ENCODE data around the gene DNAJC27.
A peak's percentile ranks its signal among the peaks of the same experiment; 100 is the strongest.

Gene DNAJC27

GRCh38 chr2:24970483-24971285, 1.1 kb downstream of the DNAJC27 start:
- H3K4me3 ChIP-seq (ENCODE audit: low read length), result peak overlapping the region; percentile 79
- TF ChIP-seq CTCF (IDR thresholded peaks at IDR 0.05; ENCODE audit: insufficient read depth, low read depth, low read length, missing control alignments), result no peak
- peak; percentile 27 for DNase-seq (ENCODE audit: low read depth)

GRCh38 chr2:24969784-24970183, 2.0 kb downstream of the DNAJC27 start:
- no peak overlapping the region for H3K4me3 ChIP-seq (ENCODE audit: low read length)
- DNase-seq (ENCODE audit: low read depth), result no peak
- no peak for TF ChIP-seq CTCF (IDR thresholded peaks at IDR 0.05; ENCODE audit: insufficient read depth, low read depth, low read length, missing control alignments)

- no peak for TF ChIP-seq CTCF (IDR thresholded peaks at IDR 0.05; ENCODE audit: insufficient read depth, low read depth, low read length, missing control alignments)
These were observed 9.9 kb downstream of the DNAJC27 start for GRCh38 chr2:24961903-24962302.

GRCh38 chr2:24959761-24960160, 12.0 kb downstream of the DNAJC27 start:
- no peak for DNase-seq (ENCODE audit: low read depth)
- no peak for TF ChIP-seq CTCF (IDR thresholded peaks at IDR 0.05; ENCODE audit: insufficient read depth, low read depth, low read length, missing control alignments)
- H3K4me3 ChIP-seq (ENCODE audit: low read length), result no peak overlapping the region

More at GRCh38 chr2:24961903-24962302, 9.9 kb downstream of the DNAJC27 start:
- DNase-seq (ENCODE audit: low read depth), result no peak
- H3K4me3 ChIP-seq (ENCODE audit: low read length), result no peak overlapping the region

- DNase-seq (ENCODE audit: low read depth), result no peak
- no peak overlapping the region for H3K4me3 ChIP-seq (ENCODE audit: low read length)
- no peak for TF ChIP-seq CTCF (IDR thresholded peaks at IDR 0.05; ENCODE audit: insufficient read depth, low read depth, low read length, missing control alignments)
These were observed 13.3 kb downstream of the DNAJC27 start for GRCh38 chr2:24958411-24958935.

GRCh38 chr2:24957976-24958375, 13.8 kb downstream of the DNAJC27 start:
- no peak overlapping the region for H3K4me3 ChIP-seq (ENCODE audit: low read length)
- no peak for DNase-seq (ENCODE audit: low read depth)
- TF ChIP-seq CTCF (IDR thresholded peaks at IDR 0.05; ENCODE audit: insufficient read depth, low read depth, low read length, missing control alignments), result no peak

GRCh38 chr2:24957221-24957620, 14.5 kb downstream of the DNAJC27 start:
- no peak for TF ChIP-seq CTCF (IDR thresholded peaks at IDR 0.05; ENCODE audit: insufficient read depth, low read depth, low read length, missing control alignments)
- no peak for DNase-seq (ENCODE audit: low read depth)
- no peak overlapping the region for H3K4me3 ChIP-seq (ENCODE audit: low read length)

Data from epithelial cell of esophagus (primary cell).